HepG2 (cell line): ENCODE results near the gene MYORG. TPM values are rescaled to one million over a fixed set of nuclear protein-coding genes. Genes with fewer than 3 reads are reported as not detected.

Experiments
- ATAC-seq: fragments of 200-7000 bp; cut with Tn5 transposase; 3 replicates; pipeline ENCODE4 v1.9.1; 2020; ENCODE audit warnings: mild to moderate bottlenecking, moderate library complexity
- BruUV-seq: library from RNA; stranded (reverse); fragments of 400-500 nt; replicated peaks from 2 replicates; lab custom pipeline; 2021; lab: Mats Ljungman, UMichigan
- CTCF ChIA-PET: fragments of 300-600 bp; formaldehyde crosslinking; extraction: SDS; loops from one replicate; lab custom pipeline; 2021; ENCODE audit warnings: low total read pairs, inconsistent platforms, low intra/inter-chr PET ratio; lab: Yijun Ruan, JAX
- POLR2A ChIA-PET: fragments of 350-600 bp; sonication (Branson Sonifier 250); formaldehyde crosslinking; loops from one replicate; lab custom pipeline; 2020; ENCODE audit warnings: antibody characterized with exemption, inconsistent platforms; lab: Yijun Ruan, JAX
- DNase-seq: peaks from one replicate; pipeline ENCODE4 v3.0.0-alpha.2; 2015; ENCODE audit warnings: low spot score
- FAIRE-seq: peaks from 3 replicates; lab custom pipeline; 2011; peaks lifted over from hg19 to GRCh38; lab: Jason Lieb, UNC
- H2AFZ ChIP-seq: one replicate; pipeline ENCODE4 v1.6.1; 2011; ENCODE audit warnings: low read length, inconsistent platforms
- H3K27ac ChIP-seq: fragments of 300-600 bp; 3 replicates; pipeline ENCODE4 v1.8.0; 2011; ENCODE audit warnings: mixed run types, mild to moderate bottlenecking, mixed read lengths, low read length, inconsistent platforms; ENCODE audit not compliant: insufficient read depth; ENCODE audit errors: extremely low read length
- H3K27me3 ChIP-seq, 2 experiments: fragments of 200-600 bp in 1 of 2; 2 replicates in 1 of 2; 3 replicates in 1 of 2; pipeline versions ENCODE4 v1.6.0 to v1.8.0; 2011; ENCODE audit warnings: low read length in 2 of 2, mild to moderate bottlenecking in 2 of 2, moderate library complexity in 2 of 2, inconsistent platforms in 1 of 2; ENCODE audit not compliant: insufficient read depth in 2 of 2, control insufficient read depth in 1 of 2
- H3K36me3 ChIP-seq, 2 experiments: fragments of 200-600 bp in 1 of 2; replicated peaks in 1 of 2; 2 replicates in 1 of 2; 3 replicates in 1 of 2; pipeline versions ENCODE4 v1.5.1 to v1.8.0; 2011; ENCODE audit warnings: low read length in 2 of 2, inconsistent platforms in 1 of 2; ENCODE audit not compliant: insufficient read depth in 2 of 2, control insufficient read depth in 1 of 2
- H3K4me1 ChIP-seq: 2 replicates; pipeline ENCODE4 v1.5.1; 2012; ENCODE audit warnings: low read length, inconsistent platforms; ENCODE audit not compliant: insufficient read depth
- H3K4me2 ChIP-seq: 2 replicates; pipeline ENCODE4 v1.6.0; 2011; ENCODE audit warnings: low read depth, low read length, inconsistent platforms
- H3K4me3 ChIP-seq, 3 experiments: fragments of 200-600 bp in 1 of 3; sonication (generic), shearing (Covaris generic) in 1 of 3; replicated peaks in 1 of 3; 2 replicates each; pipeline ENCODE4 v1.5.1; 2011 to 2016; ENCODE audit warnings: low read length in 3 of 3, inconsistent platforms in 2 of 3, low read depth in 2 of 3, mild to moderate bottlenecking in 2 of 3, control low read depth in 1 of 3, mixed read lengths in 1 of 3; ENCODE audit not compliant: insufficient read depth in 1 of 3
- H3K79me2 ChIP-seq: one replicate; pipeline ENCODE4 v1.6.1; 2011; ENCODE audit warnings: low read length, inconsistent platforms; ENCODE audit not compliant: insufficient read depth
- H3K9ac ChIP-seq: 2 replicates; pipeline ENCODE4 v1.6.0; 2011; ENCODE audit warnings: mild to moderate bottlenecking, low read depth, low read length, inconsistent platforms; ENCODE audit not compliant: insufficient read depth
- H3K9me3 ChIP-seq: 2 replicates; pipeline ENCODE4 v1.5.1; 2012; ENCODE audit warnings: mild to moderate bottlenecking, low read length
- H4K20me1 ChIP-seq: 2 replicates; pipeline ENCODE4 v1.6.0; 2011; ENCODE audit warnings: inconsistent platforms, mild to moderate bottlenecking, low read length, moderate library complexity; ENCODE audit not compliant: insufficient read depth
- BHLHE40 ChIP-seq: IDR thresholded peaks from 2 replicates; pipeline ENCODE4 v1.6.1; 2011; ENCODE audit warnings: low read length, improper control_type of control experiment
- EP300 ChIP-seq, 3 experiments: sonication (generic) in 1 of 3; formaldehyde crosslinking in 1 of 3; IDR thresholded peaks; 2 replicates each; pipeline versions ENCODE4 v1.5.1 to v1.6.1; 2011 to 2020; ENCODE audit warnings: low read depth in 2 of 3, low read length in 2 of 3, borderline replicate concordance in 1 of 3, improper control_type of control experiment in 1 of 3, mild to moderate bottlenecking in 1 of 3, missing genetic modification reagents in 1 of 3, moderate library complexity in 1 of 3
- ERF ChIP-seq: IDR thresholded peaks from 2 replicates; pipeline ENCODE4 v1.6.1; 2018; ENCODE audit warnings: missing biosample characterization, missing genetic modification reagents
- GTF2F1 ChIP-seq: fragments of 150-350 bp; IDR thresholded peaks from 2 replicates; pipeline ENCODE4 v1.6.1; 2014; ENCODE audit warnings: low read length
- IRX3 ChIP-seq: sonication (generic); formaldehyde crosslinking; IDR thresholded peaks from 2 replicates; pipeline ENCODE4 v1.8.1; 2023; ENCODE audit warnings: mild to moderate bottlenecking, low read depth, missing genetic modification reagents, borderline replicate concordance
- MBD4 ChIP-seq: IDR thresholded peaks from 2 replicates; pipeline ENCODE4 v1.6.1; 2012; ENCODE audit warnings: low read length, inconsistent platforms, borderline replicate concordance
- NFKBIZ ChIP-seq: IDR thresholded peaks from 2 replicates; pipeline ENCODE4 v1.6.1; 2018; ENCODE audit warnings: missing genetic modification reagents, missing compliant biosample characterization
- SIX1 ChIP-seq: sonication (generic); formaldehyde crosslinking; IDR thresholded peaks from 2 replicates; pipeline ENCODE4 v1.4.0; 2020; ENCODE audit warnings: missing genetic modification reagents, borderline replicate concordance
- SOX5 ChIP-seq: IDR thresholded peaks from 2 replicates; pipeline ENCODE4 v1.6.1; 2016; ENCODE audit warnings: borderline replicate concordance
- TEAD2 ChIP-seq: sonication (generic); formaldehyde crosslinking; IDR thresholded peaks from 2 replicates; pipeline ENCODE4 v1.9.0; 2021; ENCODE audit warnings: missing genetic modification reagents
- THRA ChIP-seq: sonication (generic); formaldehyde crosslinking; IDR thresholded peaks from 2 replicates; pipeline ENCODE4 v1.4.0; 2020; ENCODE audit warnings: missing genetic modification reagents, borderline replicate concordance
- TSC22D2 ChIP-seq: sonication (generic); formaldehyde crosslinking; IDR thresholded peaks from 2 replicates; pipeline ENCODE4 v1.5.1; 2020; ENCODE audit warnings: missing genetic modification reagents, mild to moderate bottlenecking, borderline replicate concordance
- ZMAT3 ChIP-seq: sonication (generic); formaldehyde crosslinking; conservative IDR thresholded peaks from 2 replicates; pipeline ENCODE4 v1.7.0; 2021; ENCODE audit warnings: missing genetic modification reagents
- ZNF253 ChIP-seq: sonication (generic); formaldehyde crosslinking; IDR thresholded peaks from 2 replicates; pipeline ENCODE4 v1.8.0; 2022; ENCODE audit warnings: mild to moderate bottlenecking, missing genetic modification reagents, borderline replicate concordance
- ZNF530 ChIP-seq: sonication (generic); formaldehyde crosslinking; IDR thresholded peaks from 2 replicates; pipeline ENCODE4 v1.5.0; 2020; ENCODE audit warnings: low read depth, mild to moderate bottlenecking, missing genetic modification reagents
- ZNF772 ChIP-seq: sonication (generic); formaldehyde crosslinking; IDR thresholded peaks from 2 replicates; pipeline ENCODE4 v1.5.0; 2020; ENCODE audit warnings: mild to moderate bottlenecking, missing genetic modification reagents
- WGBS: methylation state at CpG from one replicate; pipeline ENCODE4 v1.1.6; 2017; ENCODE audit warnings: low lambda C conversion rate; 5-methylcytosine and 5-hydroxymethylcytosine counted together
- in situ Hi-C: cut with HindIII; loops from 2 replicates; pipeline ENCODE4 v1.10.0; 2017; ENCODE audit warnings: low pct_unique_long_range_greater_than_20kb; ENCODE audit not compliant: extremely low pct_ligation_motif_present
- intact Hi-C: fragments of 100-400 bp; cut with micrococcal nuclease; formaldehyde crosslinking; loops from one replicate; pipeline ENCODE4 v1.10.0; 2022; ENCODE audit not compliant: unreplicated experiment
- polyA plus RNA-seq, 8 experiments: library from polyadenylated mRNA; depleted of rRNA in 3 of 8; stranded (reverse) in 7 of 8; unstranded in 1 of 8; fragments of >200 nt; fragmentation: Illumina TruSeq in 4 of 8; extraction: Trizol in 4 of 8; gene quantifications; 2 replicates each; pipeline versions ENCODE4 v1.2.1 to v1.2.3, GENCODE V29; 2011 to 2016; ENCODE audit warnings: low read depth in 4 of 8, missing spikeins in 1 of 8, mixed read lengths in 1 of 8; ENCODE audit not compliant: insufficient read depth in 1 of 8
- total RNA-seq, 5 experiments: library from RNA; depleted of rRNA; stranded (reverse); fragments of >200 nt; fragmentation: Illumina TruSeq; extraction: Trizol; gene quantifications; 2 replicates each; pipeline ENCODE4 v1.2.3, GENCODE V29; 2016; ENCODE audit warnings: low read depth in 1 of 5
- TF ChIP-seq, protein P1 (sequence below): sonication (generic); formaldehyde crosslinking; IDR thresholded peaks from 2 replicates; pipeline ENCODE4 v1.4.0; 2020; ENCODE audit warnings: missing genetic modification reagents
- TF ChIP-seq, protein P2 (sequence below): sonication (generic); formaldehyde crosslinking; IDR thresholded peaks from 2 replicates; pipeline ENCODE4 v1.8.1; 2023; ENCODE audit warnings: mild to moderate bottlenecking, moderate library complexity, missing genetic modification reagents
- TF ChIP-seq, protein P3 (sequence below): sonication (generic); formaldehyde crosslinking; IDR thresholded peaks from 2 replicates; pipeline ENCODE4 v1.5.1; 2020; ENCODE audit warnings: missing genetic modification reagents, mild to moderate bottlenecking, borderline replicate concordance

The MYORG gene
- total and polyA plus RNA-seq, 2 of the 13 experiments (the other 11 are each of a cell fraction or from before 2014, with no cell fraction given) = 11.1 to 22.4 TPM

- TF ChIP-seq ZNF530 (CRISPR knock-in tag) = no peak
- TF ChIP-seq IRX3 (CRISPR knock-in tag) = no peak
- no peak for TF ChIP-seq SIX1 (CRISPR knock-in tag)
- TF ChIP-seq THRA (CRISPR knock-in tag) = no peak
- TF ChIP-seq, protein P1, sequence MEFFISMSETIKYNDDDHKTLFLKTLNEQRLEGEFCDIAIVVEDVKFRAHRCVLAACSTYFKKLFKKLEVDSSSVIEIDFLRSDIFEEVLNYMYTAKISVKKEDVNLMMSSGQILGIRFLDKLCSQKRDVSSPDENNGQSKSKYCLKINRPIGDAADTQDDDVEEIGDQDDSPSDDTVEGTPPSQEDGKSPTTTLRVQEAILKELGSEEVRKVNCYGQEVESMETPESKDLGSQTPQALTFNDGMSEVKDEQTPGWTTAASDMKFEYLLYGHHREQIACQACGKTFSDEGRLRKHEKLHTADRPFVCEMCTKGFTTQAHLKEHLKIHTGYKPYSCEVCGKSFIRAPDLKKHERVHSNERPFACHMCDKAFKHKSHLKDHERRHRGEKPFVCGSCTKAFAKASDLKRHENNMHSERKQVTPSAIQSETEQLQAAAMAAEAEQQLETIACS (CRISPR knock-in tag) = no peak
- no peak for TF ChIP-seq BHLHE40
- no peak for TF ChIP-seq TSC22D2
- TF ChIP-seq, all 625 proteins: peak for 0
These were observed 19.8 kb upstream of the MYORG start (continued) for GRCh38 chr9:34396276-34397214.

DNA sequence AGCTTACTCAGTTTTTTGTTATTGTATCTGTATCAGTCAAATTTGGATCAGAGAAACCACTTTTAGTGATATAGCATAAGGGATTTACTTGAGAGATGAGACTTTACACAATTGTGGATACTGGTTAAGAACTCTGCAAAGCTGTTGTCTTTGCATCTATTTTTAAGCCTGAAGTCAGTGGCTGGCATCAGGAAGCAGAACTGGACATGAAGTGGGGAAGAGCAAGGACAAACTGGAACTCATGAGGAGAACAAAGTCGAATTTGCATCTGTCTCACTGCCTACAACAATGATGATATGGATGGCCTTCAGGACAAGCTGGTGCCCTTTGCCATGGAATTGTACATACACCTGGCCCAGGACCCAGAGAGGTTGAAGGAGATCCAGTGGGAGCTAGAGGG lies 15.8 kb upstream of the MYORG start:
- no peaks in the 10 kb centered on the region for H4K20me1 ChIP-seq
- H3K27me3 ChIP-seq = no peaks in the 10 kb centered on the region
- H2AFZ ChIP-seq = no peak overlapping the region
- H3K79me2 ChIP-seq = no peaks in the 10 kb centered on the region
- no peak overlapping the region for H3K27ac ChIP-seq
- WGBS = 0% methylated on average over 1 of the region's 1 CpG
- CTCF ChIA-PET = no interaction called here
- no peaks in the 10 kb centered on the region for H3K9me3 ChIP-seq
- BruUV-seq = no TSS peak
- H3K4me3 ChIP-seq = no peak overlapping the region
- DNase-seq (no peak), FAIRE-seq (no peak), ATAC-seq (no peak)
- in situ Hi-C loops (no loop called here), intact Hi-C loops (no loop called here)
- H3K9ac ChIP-seq = no peak overlapping the region
- no peaks in the 10 kb centered on the region for H3K4me1 ChIP-seq
- no peak overlapping the region for H3K4me2 ChIP-seq
- POLR2A ChIA-PET = no interaction called here
- no peaks in the 10 kb centered on the region for H3K36me3 ChIP-seq
- TF ChIP-seq NFKBIZ (CRISPR knock-in tag) (no peak), EP300 (IDR thresholded peaks at IDR 0.05; ENCODE audit: low read depth in 2 of 2, low read length in 2 of 2) (no peak), EP300 (CRISPR knock-in tag; IDR thresholded peaks at IDR 0.05; ENCODE audit: borderline replicate concordance) (no peak), SOX5 (CRISPR knock-in tag) (no peak), ERF (CRISPR knock-in tag) (no peak), ZNF772 (CRISPR knock-in tag) (no peak), ZMAT3 (CRISPR knock-in tag) (no peak), TEAD2 (CRISPR knock-in tag) (no peak), GTF2F1 (no peak), ZNF253 (CRISPR knock-in tag) (no peak), MBD4 (no peak)
- TF ChIP-seq, protein P2, sequence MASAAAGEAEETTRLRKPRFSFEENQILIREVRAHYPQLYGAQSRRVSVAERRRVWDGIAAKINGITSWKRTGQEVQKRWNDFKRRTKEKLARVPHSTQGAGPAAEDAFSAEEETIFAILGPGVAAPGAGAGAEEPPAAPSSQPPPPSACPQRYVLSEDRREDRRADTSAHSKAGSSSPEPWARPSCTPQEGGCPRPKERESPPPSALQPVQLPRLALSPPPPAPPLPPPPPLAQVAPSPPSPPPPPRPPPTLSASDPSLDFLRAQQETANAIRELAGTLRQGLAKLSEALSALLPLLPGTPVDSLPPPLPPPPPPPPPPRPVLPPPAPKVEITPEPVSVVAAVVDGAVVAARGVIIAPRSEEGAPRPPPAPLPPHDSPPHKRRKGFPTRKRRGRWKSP (CRISPR knock-in tag) = no peak
- TF ChIP-seq, protein P3, sequence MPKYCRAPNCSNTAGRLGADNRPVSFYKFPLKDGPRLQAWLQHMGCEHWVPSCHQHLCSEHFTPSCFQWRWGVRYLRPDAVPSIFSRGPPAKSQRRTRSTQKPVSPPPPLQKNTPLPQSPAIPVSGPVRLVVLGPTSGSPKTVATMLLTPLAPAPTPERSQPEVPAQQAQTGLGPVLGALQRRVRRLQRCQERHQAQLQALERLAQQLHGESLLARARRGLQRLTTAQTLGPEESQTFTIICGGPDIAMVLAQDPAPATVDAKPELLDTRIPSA (CRISPR knock-in tag) = no peak
